Kidney (tissue), 14 donors: ENCODE measurements around the gene ISL2. TPM values are rescaled to one million over a fixed set of nuclear protein-coding genes. Genes with fewer than 3 reads are reported as not detected.

ENCODE experiments used
- DNase-seq, 5 donors: peaks; one replicate each; pipeline ENCODE4 v3.0.0-alpha.2; 2013 to 2020
- FAIRE-seq: peaks from 2 replicates; lab custom pipeline; 2012; peaks lifted over from hg19 to GRCh38; lab: Jason Lieb, UNC
- H3K27ac ChIP-seq, 2 donors: one replicate each; pipeline ENCODE4 v1.7.0; 2013; ENCODE audit warnings: low read depth in 2 of 2, low read length in 2 of 2, inconsistent platforms in 1 of 2
- H3K27me3 ChIP-seq: one replicate; pipeline ENCODE4 v1.7.1; 2013; ENCODE audit warnings: low read length, inconsistent platforms; ENCODE audit not compliant: control insufficient read depth, insufficient read depth
- H3K36me3 ChIP-seq, 3 donors: one replicate each; pipeline versions ENCODE4 v1.7.0 to v1.7.1; 2013; ENCODE audit warnings: low read length in 3 of 3, control low read depth in 1 of 3, inconsistent platforms in 1 of 3; ENCODE audit not compliant: insufficient read depth in 3 of 3, control insufficient read depth in 2 of 3
- H3K4me1 ChIP-seq, 3 donors: one replicate each; pipeline versions ENCODE4 v1.7.0 to v1.7.1; 2013; ENCODE audit warnings: low read length in 3 of 3, inconsistent platforms in 1 of 3, low read depth in 1 of 3; ENCODE audit not compliant: control insufficient read depth in 2 of 3, insufficient read depth in 2 of 3
- H3K4me3 ChIP-seq, 3 donors: one replicate each; pipeline versions ENCODE4 v1.7.0 to v1.8.1; 2013; ENCODE audit warnings: low read length in 3 of 3, control low read depth in 1 of 3, inconsistent platforms in 1 of 3
- H3K9ac ChIP-seq, 3 donors: one replicate each; pipeline versions ENCODE4 v1.7.0 to v1.7.1; 2013; ENCODE audit warnings: low read length in 3 of 3, control low read depth in 1 of 3, inconsistent platforms in 1 of 3
- H3K9me3 ChIP-seq, 3 donors: one replicate each; pipeline versions ENCODE4 v1.7.0 to v1.7.1; 2013; ENCODE audit warnings: low read length in 3 of 3, control low read depth in 1 of 3, inconsistent platforms in 1 of 3; ENCODE audit not compliant: control insufficient read depth in 2 of 3, insufficient read depth in 1 of 3
- CTCF ChIP-seq: IDR thresholded peaks from 3 replicates; pipeline ENCODE4 v1.5.1; 2012; ENCODE audit warnings: mild to moderate bottlenecking, moderate library complexity, borderline replicate concordance; ENCODE audit not compliant: insufficient read depth; ENCODE audit errors: extremely low read depth
- intact Hi-C: fragments of 100-400 bp; cut with DNase I; formaldehyde crosslinking; loops from one replicate; pipeline ENCODE4 v1.11.1; 2022
- polyA plus RNA-seq: library from polyadenylated mRNA; stranded (reverse); fragments of 350-450 nt; fragmentation: Illumina TruSeq; extraction: RNeasy Lipid Tissue Mini Kit (QIAGEN cat#74804); gene quantifications from one replicate; pipeline ENCODE4 v1.2.3, GENCODE V29; 2014; ENCODE audit warnings: low read depth, low replicate concordance; ENCODE audit not compliant: insufficient read depth
- total RNA-seq: library from RNA; stranded (reverse); fragmentation: NEBNext Ultra II Directional; extraction: Animal tissue kit (Norgen Biotek cat#: 25700); gene quantifications from one replicate; pipeline ENCODE4 v1.2.1, GENCODE V29; 2021
- donor health status: control.
- donor health status: control.
- donor health status: control.
- donor health status: control.
- donor health status: control.
- donor health status: DM: yes; HTN: yes; CAD: no.
- donor health status: Normal renal cell carcinoma (clear cell type).

Gene ISL2
- total and polyA plus RNA-seq, 2 donors from 2014 or later, result 0.44 TPM; not detected in 1

DNA sequence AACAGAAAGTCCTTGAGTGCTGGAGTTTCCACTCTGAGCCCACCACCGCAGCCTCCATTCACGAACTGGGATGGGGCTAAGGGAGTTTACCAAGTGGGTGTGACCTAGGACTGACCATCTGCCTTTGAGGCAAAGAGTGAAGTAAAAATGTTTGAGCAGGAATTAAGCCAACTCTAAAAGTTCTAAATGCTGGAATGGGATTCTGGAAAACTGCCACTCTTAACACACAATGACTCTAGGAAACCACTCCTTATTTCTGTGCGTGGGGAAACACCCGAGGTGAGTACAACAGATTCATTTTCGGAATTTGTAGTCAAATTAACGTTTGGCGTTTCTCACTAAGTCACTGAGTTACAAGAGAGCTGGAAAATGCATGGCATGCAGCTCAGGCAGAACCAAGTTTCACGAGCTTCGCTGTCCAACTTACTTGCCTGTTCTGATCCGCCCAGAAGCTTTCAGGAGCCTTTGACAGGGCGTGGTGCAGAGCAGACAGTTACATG lies 31.6 kb downstream of the ISL2 start:
- Histone ChIP-seq H3K4me1 (no peaks in the 10 kb centered on the region), H3K27me3 (no peaks in the 10 kb centered on the region), H3K4me3 (no peak overlapping the region), H3K36me3 (no peaks in the 10 kb centered on the region), H3K9ac (no peak overlapping the region), H3K9me3 (peaks cover 0 to 3% (median 0%) of the 10 kb centered on the region in 3 donors), H3K27ac (no peak overlapping the region)
- DNase-seq (no peak), FAIRE-seq (no peak)
- TF ChIP-seq CTCF, result no peak
- intact Hi-C loops, result no loop called here

DNA sequence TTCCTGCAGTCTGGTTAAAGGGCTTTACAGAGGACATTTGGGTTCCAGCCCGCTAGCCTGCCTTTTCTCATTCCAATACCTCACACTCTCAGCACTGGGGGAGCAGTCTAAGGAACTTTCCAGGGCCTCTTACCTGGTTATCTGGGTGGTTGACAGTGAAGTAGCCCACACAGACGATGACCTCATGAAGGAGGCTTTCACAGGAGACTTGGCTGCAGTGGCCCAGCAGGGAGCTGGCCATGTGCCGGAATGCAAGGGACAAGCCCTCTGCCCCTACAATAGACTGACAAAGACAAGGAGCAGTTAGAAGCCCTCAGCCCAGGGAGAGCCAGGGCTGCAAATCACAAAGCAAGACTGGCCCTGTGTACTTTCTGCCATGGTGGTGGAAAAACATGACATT lies 39.5 kb downstream of the ISL2 start:
- intact Hi-C loops, result no loop called here
- Histone ChIP-seq H3K27ac (no peak overlapping the region), H3K27me3 (no peaks in the 10 kb centered on the region), H3K4me3 (no peak overlapping the region), H3K4me1 (no peaks in the 10 kb centered on the region), H3K9ac (no peak overlapping the region), H3K9me3 (no peaks in the 10 kb centered on the region), H3K36me3 (peaks cover 0 to 2% (median 0%) of the 10 kb centered on the region in 3 donors)
- FAIRE-seq (no peak), DNase-seq (no peak)
- no peak for TF ChIP-seq CTCF

GRCh38 chr15:76376816-76377215 lies 40.2 kb downstream of the ISL2 start:
- DNase-seq, result peak in 3 of 5 donors; percentile 12 to 32 (median 24)
- Histone ChIP-seq H3K27me3 (no peaks in the 10 kb centered on the region), H3K27ac (no peak overlapping the region), H3K9me3 (no peaks in the 10 kb centered on the region), H3K4me1 (no peaks in the 10 kb centered on the region), H3K4me3 (no peak overlapping the region), H3K36me3 (peaks cover 0 to 4% (median 0%) of the 10 kb centered on the region in 3 donors), H3K9ac (no peak overlapping the region)
- intact Hi-C loops, result no loop called here
- no peak for FAIRE-seq
- TF ChIP-seq CTCF, result no peak

- no peak for FAIRE-seq
- H3K27ac ChIP-seq, result no peak overlapping the region
- no peaks in the 10 kb centered on the region for H3K27me3 ChIP-seq
- TF ChIP-seq CTCF, result no peak
- H3K36me3 ChIP-seq, result peaks cover 0 to 4% (median 0%) of the 10 kb centered on the region in 3 donors
- H3K4me1 ChIP-seq, result no peaks in the 10 kb centered on the region
- intact Hi-C loops, result no loop called here
- H3K4me3 ChIP-seq, result no peak overlapping the region
- no peak overlapping the region for H3K9ac ChIP-seq
- no peak for DNase-seq
- no peaks in the 10 kb centered on the region for H3K9me3 ChIP-seq
These were observed 40.6 kb downstream of the ISL2 start for GRCh38 chr15:76377217-76377616.
